ENCODE measurements around the gene USP10. TPM values are rescaled to one million over a fixed set of nuclear protein-coding genes. Genes with fewer than 3 reads are reported as not detected.

Gene USP10
- polyA plus RNA-seq, 3 donors, result 38.7 to 115 (median 90.9) TPM

- Histone ChIP-seq H3K27ac (ENCODE audit: low read depth in 1 of 2, low read length in 2 of 2) (peak overlapping the region in 1 of 2 donors; percentile 95), H2AFZ (ENCODE audit: insufficient read depth, low read depth, low read length, poor library complexity, severe bottlenecking) (no peak overlapping the region), H3K9me3 (replicated peaks in 1 of 2; ENCODE audit: control insufficient read depth in 1 of 2, insufficient read depth in 1 of 2, low read length in 2 of 2) (no peaks in the 10 kb centered on the region), H3K9ac (ENCODE audit: insufficient read depth, low read length, poor library complexity, severe bottlenecking) (no peak overlapping the region), H3K4me1 (ENCODE audit: control insufficient read depth in 1 of 2, insufficient read depth in 2 of 2, low read length in 2 of 2) (peaks cover 24 to 26% of the 10 kb centered on the region in 2 donors), H3K36me3 (replicated peaks in 1 of 2; ENCODE audit: control insufficient read depth in 1 of 2, insufficient read depth in 2 of 2, low read length in 2 of 2) (peaks cover 73 to 89% of the 10 kb centered on the region in 2 donors), H4K20me1 (ENCODE audit: insufficient read depth, low read length) (no peaks in the 10 kb centered on the region), H3K4me3 (replicated peaks in 1 of 3; ENCODE audit: low read depth in 2 of 3, low read length in 3 of 3) (no peak overlapping the region), H3K79me2 (ENCODE audit: insufficient read depth, low read length) (peaks cover 14% of the 10 kb centered on the region), H3K4me2 (replicated peaks; ENCODE audit: extremely low read depth, low read length, poor library complexity, severe bottlenecking) (no peak overlapping the region), H3K27me3 (ENCODE audit: control insufficient read depth in 2 of 2, insufficient read depth in 2 of 2, low read length in 2 of 2) (no peaks in the 10 kb centered on the region)
- Mint-ChIP-seq H3K27me3 (ENCODE audit: low read depth in 3 of 3) (peaks cover 0 to 2% (median 0%) of the 10 kb centered on the region in 3 donors), H3K4me3 (no peak overlapping the region), H3K9me3 (no peaks in the 10 kb centered on the region), H3K36me3 (peaks cover 78 to 94% of the 10 kb centered on the region in 2 donors), H3K27ac (peak overlapping the region; percentile 85 to 98 (median 95)), H3K4me1 (peaks cover 25% of the 10 kb centered on the region)
- WGBS (ENCODE audit: insufficient coverage), result 96% methylated on average over 6 of the region's 10 CpGs
- no peak for DNase-seq
- intact Hi-C loops (cut with micrococcal nuclease), result no loop called here
- no peak for TF ChIP-seq CTCF (IDR thresholded peaks at IDR 0.05)
Observed at GRCh38 chr16:84773312-84773711, 73.5 kb downstream of the USP10 start.

GRCh38 chr16:84774810-84775209 is 75.0 kb downstream of the USP10 start:
- peak overlapping the region; percentile 54 for H3K9ac ChIP-seq (ENCODE audit: insufficient read depth, low read length, poor library complexity, severe bottlenecking)
- peak overlapping the region; percentile 41 for H2AFZ ChIP-seq (ENCODE audit: insufficient read depth, low read depth, low read length, poor library complexity, severe bottlenecking)
- 0% methylated on average over 3 of the region's 4 CpGs for WGBS (ENCODE audit: insufficient coverage)
- H3K27me3 ChIP-seq (ENCODE audit: control insufficient read depth in 2 of 2, insufficient read depth in 2 of 2, low read length in 2 of 2), result no peaks in the 10 kb centered on the region
- DNase-seq, result peak; percentile 80 to 92 (median 88)
- intact Hi-C loops (cut with micrococcal nuclease), result loop anchor here in 1 of 2 donors (5.0 kb wide), 1 partner anchor 47 kb away; no protein-coding TSS in a partner anchor
- peaks cover 78 to 94% of the 10 kb centered on the region in 2 donors for H3K36me3 Mint-ChIP-seq
- TF ChIP-seq CTCF (IDR thresholded peaks at IDR 0.05), result no peak
- peak overlapping the region; percentile 85 to 98 (median 95) for H3K27ac Mint-ChIP-seq
- H3K4me1 ChIP-seq (ENCODE audit: control insufficient read depth in 1 of 2, insufficient read depth in 2 of 2, low read length in 2 of 2), result peaks cover 24 to 26% of the 10 kb centered on the region in 2 donors
- no peaks in the 10 kb centered on the region for H3K9me3 ChIP-seq (replicated peaks in 1 of 2; ENCODE audit: control insufficient read depth in 1 of 2, insufficient read depth in 1 of 2, low read length in 2 of 2)
- H3K4me3 ChIP-seq (replicated peaks in 1 of 3; ENCODE audit: low read depth in 2 of 3, low read length in 3 of 3), result peak overlapping the region in 1 of 3 experiments; percentile 28
- H3K4me1 Mint-ChIP-seq, result peaks cover 25% of the 10 kb centered on the region
- peak overlapping the region; percentile 77 to 95 for H3K27ac ChIP-seq (ENCODE audit: low read depth in 1 of 2, low read length in 2 of 2)
- H3K27me3 Mint-ChIP-seq (ENCODE audit: low read depth in 3 of 3), result peaks cover 0 to 2% (median 2%) of the 10 kb centered on the region in 3 donors
- H3K36me3 ChIP-seq (replicated peaks in 1 of 2; ENCODE audit: control insufficient read depth in 1 of 2, insufficient read depth in 2 of 2, low read length in 2 of 2), result peaks cover 71 to 89% of the 10 kb centered on the region in 2 donors
- no peaks in the 10 kb centered on the region for H4K20me1 ChIP-seq (ENCODE audit: insufficient read depth, low read length)
- no peaks in the 10 kb centered on the region for H3K9me3 Mint-ChIP-seq
- peak overlapping the region; percentile 18 for H3K4me2 ChIP-seq (replicated peaks; ENCODE audit: extremely low read depth, low read length, poor library complexity, severe bottlenecking)
- peaks cover 11% of the 10 kb centered on the region for H3K79me2 ChIP-seq (ENCODE audit: insufficient read depth, low read length)
- H3K4me3 Mint-ChIP-seq, result peak overlapping the region in 1 of 2 donors; percentile 71
